ENCODE data around the gene PDE9A.

GRCh38 chr21:42641311-42642218, 11.9 kb upstream of the PDE9A start:
- TF ChIP-seq CTCF (IDR thresholded peaks at IDR 0.05; ENCODE audit: low read length) (no peak), EZH2 (optimal IDR thresholded peaks at IDR 0.05; ENCODE audit: low read depth, low read length) (no peak), EZH2phosphoT487 (IDR thresholded peaks at IDR 0.05; ENCODE audit: low read length) (no peak)
